Measurements from ENCODE around the gene TCHHL1. TPM values are rescaled to one million over a fixed set of nuclear protein-coding genes. Genes with fewer than 3 reads are reported as not detected.

The TCHHL1 gene
- polyA plus RNA-seq, 1 donor from 2014 or later: not detected

GRCh38 chr1:152034654-152035538 is 54.0 kb downstream of the TCHHL1 start:
- Histone ChIP-seq H3K9ac (ENCODE audit: low read length) (no peak overlapping the region), H3K9me3 (ENCODE audit: low read length) (no peaks in the 10 kb centered on the region), H3K4me2 (ENCODE audit: low read length) (no peak overlapping the region), H3F3A (ENCODE audit: insufficient read depth, low read length, poor library complexity, severe bottlenecking) (no peaks in the 10 kb centered on the region), H3K27me3 (ENCODE audit: insufficient read depth, low read depth, low read length) (peaks cover 36% of the 10 kb centered on the region), H2AFZ (ENCODE audit: low read depth, low read length) (no peak overlapping the region), H3K9me2 (ENCODE audit: insufficient read depth, low read length) (no peaks in the 10 kb centered on the region), H3K36me3 (ENCODE audit: insufficient read depth, low read length) (no peaks in the 10 kb centered on the region), H4K20me1 (ENCODE audit: insufficient read depth) (no peaks in the 10 kb centered on the region), H3K79me2 (replicated peaks; ENCODE audit: insufficient read depth, low read length) (no peaks in the 10 kb centered on the region), H3K4me3 (ENCODE audit: low read length) (no peak overlapping the region), H3K27ac (ENCODE audit: low read length) (no peak overlapping the region)
- TF ChIP-seq REST (IDR thresholded peaks at IDR 0.05; ENCODE audit: borderline replicate concordance) (no peak), EZH2 (IDR thresholded peaks at IDR 0.05; ENCODE audit: borderline replicate concordance, insufficient read depth, low read length, poor library complexity, severe bottlenecking) (no peak), MXI1 (conservative IDR thresholded peaks at IDR 0.05; ENCODE audit: poor library complexity, severe bottlenecking) (no peak), SMC3 (conservative IDR thresholded peaks at IDR 0.05; ENCODE audit: poor library complexity) (no peak), EP300 (conservative IDR thresholded peaks at IDR 0.05; ENCODE audit: poor library complexity, severe bottlenecking) (no peak), RAD21 (conservative IDR thresholded peaks at IDR 0.05) (no peak), POLR2AphosphoS5 (IDR thresholded peaks at IDR 0.05) (no peak), TAF1 (IDR thresholded peaks at IDR 0.05; ENCODE audit: low read depth) (no peak)
- TF ChIP-seq, protein P1, sequence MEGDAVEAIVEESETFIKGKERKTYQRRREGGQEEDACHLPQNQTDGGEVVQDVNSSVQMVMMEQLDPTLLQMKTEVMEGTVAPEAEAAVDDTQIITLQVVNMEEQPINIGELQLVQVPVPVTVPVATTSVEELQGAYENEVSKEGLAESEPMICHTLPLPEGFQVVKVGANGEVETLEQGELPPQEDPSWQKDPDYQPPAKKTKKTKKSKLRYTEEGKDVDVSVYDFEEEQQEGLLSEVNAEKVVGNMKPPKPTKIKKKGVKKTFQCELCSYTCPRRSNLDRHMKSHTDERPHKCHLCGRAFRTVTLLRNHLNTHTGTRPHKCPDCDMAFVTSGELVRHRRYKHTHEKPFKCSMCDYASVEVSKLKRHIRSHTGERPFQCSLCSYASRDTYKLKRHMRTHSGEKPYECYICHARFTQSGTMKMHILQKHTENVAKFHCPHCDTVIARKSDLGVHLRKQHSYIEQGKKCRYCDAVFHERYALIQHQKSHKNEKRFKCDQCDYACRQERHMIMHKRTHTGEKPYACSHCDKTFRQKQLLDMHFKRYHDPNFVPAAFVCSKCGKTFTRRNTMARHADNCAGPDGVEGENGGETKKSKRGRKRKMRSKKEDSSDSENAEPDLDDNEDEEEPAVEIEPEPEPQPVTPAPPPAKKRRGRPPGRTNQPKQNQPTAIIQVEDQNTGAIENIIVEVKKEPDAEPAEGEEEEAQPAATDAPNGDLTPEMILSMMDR (IDR thresholded peaks at IDR 0.05; ENCODE audit: poor library complexity, severe bottlenecking): no peak

DNA sequence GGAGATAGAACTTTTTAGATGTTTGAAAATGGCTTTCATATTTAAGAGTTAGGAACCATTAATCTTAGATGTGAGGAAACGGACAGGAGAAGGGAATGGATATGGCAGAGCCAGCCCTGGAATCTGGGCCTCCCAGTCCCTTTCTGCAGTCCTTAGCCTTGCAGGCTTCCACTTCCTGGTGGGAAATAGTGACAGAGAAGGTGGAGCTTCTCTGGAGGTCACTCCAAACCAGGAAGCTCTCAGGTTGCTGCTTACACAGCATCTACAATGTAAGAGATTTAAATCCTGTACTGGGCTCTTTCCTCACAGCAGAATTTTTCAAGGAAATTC is 54.6 kb downstream of the TCHHL1 start:
- Histone ChIP-seq H2AFZ (ENCODE audit: low read depth, low read length) (no peak overlapping the region), H3K4me2 (ENCODE audit: low read length) (no peak overlapping the region), H3K79me2 (replicated peaks; ENCODE audit: insufficient read depth, low read length) (no peaks in the 10 kb centered on the region), H3F3A (ENCODE audit: insufficient read depth, low read length, poor library complexity, severe bottlenecking) (no peaks in the 10 kb centered on the region), H4K20me1 (ENCODE audit: insufficient read depth) (no peaks in the 10 kb centered on the region), H3K27me3 (ENCODE audit: insufficient read depth, low read depth, low read length) (peaks cover 31% of the 10 kb centered on the region), H3K9ac (ENCODE audit: low read length) (no peak overlapping the region), H3K36me3 (ENCODE audit: insufficient read depth, low read length) (no peaks in the 10 kb centered on the region), H3K9me3 (ENCODE audit: low read length) (no peaks in the 10 kb centered on the region), H3K4me3 (ENCODE audit: low read length) (no peak overlapping the region), H3K27ac (ENCODE audit: low read length) (no peak overlapping the region), H3K9me2 (ENCODE audit: insufficient read depth, low read length) (no peaks in the 10 kb centered on the region)
- TF ChIP-seq TAF1 (IDR thresholded peaks at IDR 0.05; ENCODE audit: low read depth) (no peak), MXI1 (conservative IDR thresholded peaks at IDR 0.05; ENCODE audit: poor library complexity, severe bottlenecking) (no peak)

Small RNA genes within 50 kb of the gene (small RNA-seq; reads per million reads assigned to genes)
- 0 reads per million in 3 experiments for gene SPTLC1P4

Other genes starting within 250 kb of the TCHHL1 start
- not detected in 2 replicates for gene C2CD4D, start 249.2 kb downstream of the TCHHL1 start, polyA plus RNA-seq
- not detected in 2 replicates for gene THEM5, start 235.4 kb downstream of the TCHHL1 start, polyA plus RNA-seq
- gene THEM4, start 179.6 kb downstream of the TCHHL1 start, polyA plus RNA-seq: 11.3 and 13.3 TPM in 2 replicates
- gene S100A10, start 95.2 kb downstream of the TCHHL1 start, polyA plus RNA-seq: 16.5 and 24.5 TPM in 2 replicates
- not detected in 2 replicates for gene S100A11, start 52.1 kb downstream of the TCHHL1 start, polyA plus RNA-seq
- 0.14 and 0.26 TPM in 2 replicates for gene TCHH, start 26.4 kb upstream of the TCHHL1 start, polyA plus RNA-seq
- not detected in 2 replicates for gene RPTN, start 70.2 kb upstream of the TCHHL1 start, polyA plus RNA-seq
- gene HRNR, start 135.1 kb upstream of the TCHHL1 start, polyA plus RNA-seq: not detected in 2 replicates
- not detected in 2 replicates for gene FLG, start 236.2 kb upstream of the TCHHL1 start, polyA plus RNA-seq

All from neural cell (in vitro differentiated cells).